GM21360 (cell line): Measurements from ENCODE around the gene BBS9.
"Not testable (repeated sequence)": the region's sequence is repeated elsewhere in the genome, so short reads cannot be mapped to it uniquely, and the experiment has no call there.

ENCODE experiments used
- ATAC-seq: cut with Tn5 transposase; IDR thresholded peaks from one replicate; pipeline ENCODE4 v1.9.1; 2021; ENCODE audit warnings: mild to moderate bottlenecking, moderate library complexity; ENCODE audit not compliant: unreplicated experiment

The BBS9 gene

DNA sequence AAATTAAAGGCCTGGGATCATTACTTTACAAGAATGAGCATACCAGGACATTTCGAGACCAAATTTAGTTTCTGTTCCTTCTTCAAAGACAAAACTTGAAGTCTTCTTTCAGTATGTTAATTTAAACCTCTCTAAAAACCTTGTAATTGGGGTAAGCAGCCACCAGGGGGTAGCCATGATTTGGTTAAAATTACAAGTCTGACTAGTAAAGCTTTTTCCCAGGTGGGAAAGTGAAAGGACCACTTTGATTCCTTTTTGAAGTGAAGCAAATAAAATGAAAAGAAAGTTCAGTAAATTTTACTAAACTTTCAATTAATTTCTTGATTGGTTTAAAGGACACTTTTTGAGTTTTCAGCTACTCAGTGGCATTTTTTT, 294.3 kb downstream of the BBS9 start:
- ATAC-seq = peak; percentile 93

- ATAC-seq = no peak
Measured at GRCh38 chr7:33425395-33425794, 296.0 kb downstream of the BBS9 start.

GRCh38 chr7:33425929-33426678, 296.7 kb downstream of the BBS9 start:
- no peak for ATAC-seq

DNA sequence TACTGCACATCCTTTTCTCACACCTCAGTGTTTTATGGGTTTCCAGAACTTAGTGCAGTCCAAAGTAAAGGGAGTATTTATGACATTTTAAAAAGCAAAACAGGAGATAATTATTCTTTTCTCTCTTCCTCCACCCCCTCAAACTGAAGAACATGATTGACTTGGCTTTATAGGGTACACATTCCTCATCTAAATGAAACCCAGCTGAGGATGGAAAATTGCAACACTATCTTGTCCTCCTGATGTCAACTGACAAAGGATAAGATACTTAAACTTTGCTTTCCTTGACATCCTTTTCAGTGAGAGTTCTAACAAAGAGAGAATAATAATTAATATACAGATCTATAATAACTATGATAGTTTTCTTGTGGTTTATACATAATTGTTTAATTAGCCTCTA, 299.1 kb downstream of the BBS9 start:
- ATAC-seq = no peak

GRCh38 chr7:33431543-33431942, 302.2 kb downstream of the BBS9 start:
- no peak for ATAC-seq

DNA sequence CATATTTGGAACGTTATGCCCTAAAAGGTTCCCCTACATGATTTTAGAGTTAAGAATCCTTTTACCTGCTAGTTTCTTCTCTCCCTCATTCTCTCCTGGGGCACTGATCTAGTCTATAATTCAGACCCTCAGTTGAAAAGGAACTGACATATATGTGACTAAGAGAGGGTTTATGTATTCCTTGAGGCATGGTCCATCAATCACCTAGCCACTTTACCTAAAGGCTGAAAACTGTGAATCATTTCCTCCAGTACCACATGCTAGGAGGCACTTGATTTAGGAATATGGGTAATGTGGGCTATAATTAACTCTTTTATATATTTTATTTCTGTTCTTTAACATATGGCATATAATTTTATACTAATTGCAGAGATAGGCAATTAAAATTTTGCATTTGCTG, 303.5 kb downstream of the BBS9 start:
- no peak for ATAC-seq

DNA sequence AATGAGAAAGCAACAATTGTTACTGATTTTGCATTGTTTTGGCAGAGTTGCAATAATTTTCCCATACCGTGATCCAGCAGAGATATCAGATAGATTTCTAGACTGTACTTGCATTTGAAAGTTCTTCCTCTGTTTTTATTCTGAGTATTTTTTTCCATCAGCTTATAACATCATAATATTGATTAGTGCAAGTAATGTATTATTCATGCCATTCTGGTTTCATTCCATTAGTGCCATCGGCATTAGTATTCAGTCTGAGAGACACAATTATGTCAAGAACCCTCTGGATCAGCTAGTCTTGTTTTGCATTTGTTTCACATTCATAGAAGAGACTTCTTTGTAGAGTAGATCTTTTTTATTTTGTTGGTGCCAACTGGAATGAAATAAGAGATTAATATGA, 304.0 kb downstream of the BBS9 start:
- no peak for ATAC-seq

- no peak for ATAC-seq
Measured at GRCh38 chr7:33444511-33444910, 315.1 kb downstream of the BBS9 start.

DNA sequence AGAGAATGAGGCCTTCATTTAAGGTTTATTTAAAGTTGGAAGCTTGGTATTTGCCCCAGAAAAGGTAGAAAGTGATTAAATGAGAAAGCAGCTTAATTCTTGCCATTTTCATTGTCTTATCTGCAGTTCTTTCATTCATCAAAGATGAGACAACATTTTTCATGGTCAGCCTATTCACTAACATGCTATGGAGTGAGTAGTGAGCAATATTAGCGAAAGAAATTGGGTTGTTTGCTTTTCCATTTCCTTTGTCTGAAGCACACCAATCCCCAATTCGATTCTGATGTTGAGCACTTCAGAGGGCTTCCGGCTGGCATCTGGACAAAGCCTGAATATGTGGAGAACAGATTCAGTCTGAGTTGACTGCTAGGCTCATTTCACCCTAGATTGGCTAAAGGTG, 317.2 kb downstream of the BBS9 start:
- ATAC-seq = no peak

GRCh38 chr7:33448035-33448434, 318.7 kb downstream of the BBS9 start:
- no peak for ATAC-seq

DNA sequence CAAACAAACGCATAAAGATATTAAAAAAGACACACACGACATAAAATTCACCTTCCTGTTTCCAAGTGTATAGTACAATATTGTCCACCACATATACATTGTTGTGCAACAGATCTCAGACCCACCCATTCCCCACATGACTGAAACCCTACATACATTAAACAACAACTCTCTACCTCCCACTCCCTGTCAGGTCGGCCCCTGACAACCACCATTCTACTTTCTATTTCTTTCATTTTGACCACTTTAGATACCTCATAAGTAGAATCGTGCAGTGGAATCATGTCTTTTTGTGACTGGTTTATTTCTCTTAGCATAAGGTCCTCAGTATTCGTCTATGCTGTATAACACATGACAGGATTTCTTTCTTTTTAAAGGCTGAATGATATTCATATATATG, 320.5 kb downstream of the BBS9 start:
- ATAC-seq = no peak

DNA sequence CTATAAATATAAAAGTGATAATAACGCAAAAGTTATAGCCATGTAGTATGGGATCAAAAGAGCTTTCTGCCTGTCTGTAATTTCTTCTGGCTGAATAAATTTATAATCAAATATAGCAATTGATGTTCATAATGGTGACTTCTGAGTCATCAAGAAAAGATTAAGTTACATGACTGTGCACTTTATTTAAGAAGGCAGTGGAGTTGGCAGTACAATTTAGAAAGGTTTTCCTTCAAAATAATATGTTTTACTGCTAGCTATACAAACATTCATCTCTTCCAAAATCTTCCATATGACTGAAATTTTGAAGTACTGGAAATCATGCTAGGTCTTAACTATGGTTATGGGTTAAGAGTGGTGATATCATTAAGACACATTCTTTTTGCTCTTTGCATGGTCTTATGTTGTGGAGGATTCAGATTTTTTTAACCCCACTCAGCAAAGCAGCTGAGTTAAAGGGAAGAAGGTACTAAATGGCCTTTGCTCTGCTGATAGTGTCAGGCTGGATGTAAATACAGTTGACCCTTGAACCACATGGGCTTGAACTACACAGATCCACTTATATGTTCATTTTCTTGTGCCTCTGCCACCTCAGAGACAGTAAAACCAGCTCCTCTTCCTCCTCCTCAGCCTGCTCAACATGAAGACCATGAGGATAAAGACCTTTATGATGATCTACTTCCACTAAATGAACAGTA, 323.6 kb downstream of the BBS9 start:
- no peak for ATAC-seq

DNA sequence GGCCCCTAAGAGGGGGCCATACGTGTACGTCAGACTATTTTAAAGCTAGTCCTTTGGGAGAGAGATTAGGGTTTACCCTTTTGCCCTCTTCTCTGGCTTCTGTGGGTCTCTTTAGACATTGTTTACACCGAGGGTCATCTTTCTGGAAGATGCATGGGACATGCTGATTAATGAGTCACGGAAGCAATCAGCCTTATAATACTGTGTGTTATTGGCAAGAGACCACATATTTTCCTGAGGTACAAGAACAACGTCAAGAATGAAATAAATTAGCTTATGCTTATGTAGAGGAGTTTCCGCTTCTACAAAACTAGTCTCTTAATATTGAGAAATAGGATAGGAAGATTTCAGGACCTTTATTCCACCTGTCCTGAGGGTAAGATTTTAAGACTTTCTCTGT, 327.7 kb downstream of the BBS9 start:
- ATAC-seq = no peak

GRCh38 chr7:33458581-33458980, 329.2 kb downstream of the BBS9 start:
- no peak for ATAC-seq

DNA sequence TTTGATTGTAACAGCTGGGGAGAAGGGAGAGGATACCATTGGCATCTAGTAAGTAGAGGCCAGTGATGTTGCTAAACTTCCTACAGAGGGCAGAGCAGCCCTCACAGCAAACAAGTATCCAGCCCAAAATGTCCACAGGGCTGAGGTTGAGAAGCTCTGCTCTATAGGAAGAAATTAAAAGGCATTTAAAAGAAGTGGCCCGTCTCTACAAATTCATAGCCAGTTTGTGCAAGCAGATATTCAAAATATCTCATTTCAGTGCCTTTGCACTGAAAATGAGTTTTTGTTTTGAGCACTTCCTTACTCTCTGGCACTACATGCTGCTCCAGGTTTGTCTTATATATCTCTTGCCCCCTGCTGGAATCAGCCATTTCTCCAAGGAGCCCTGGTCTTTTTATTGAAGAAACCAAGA, 330.0 kb downstream of the BBS9 start:
- peak; percentile 66 for ATAC-seq

DNA sequence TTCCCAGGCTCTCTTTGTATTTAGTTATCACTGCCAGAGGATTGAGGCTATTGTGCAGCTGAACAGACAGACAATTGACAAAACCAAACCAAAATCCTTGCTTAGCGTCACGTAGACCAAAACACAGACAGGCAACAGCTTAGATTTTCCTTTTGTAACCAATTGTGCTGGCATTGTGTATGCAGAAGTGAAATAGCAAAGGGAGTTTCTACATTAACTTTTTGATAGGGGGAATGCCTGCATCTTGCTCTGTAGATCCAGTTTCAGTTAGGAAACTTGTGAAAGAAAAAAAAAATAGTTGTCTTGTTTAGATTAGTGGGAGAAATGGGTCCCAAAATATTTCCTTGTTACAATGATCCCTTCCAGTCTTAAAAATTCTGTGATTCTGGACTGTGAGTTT, 333.8 kb downstream of the BBS9 start:
- no peak for ATAC-seq

- ATAC-seq = no peak
Measured at GRCh38 chr7:33466203-33466602, 336.8 kb downstream of the BBS9 start.

- peak; percentile 55 for ATAC-seq
Measured at GRCh38 chr7:33471636-33472242, 342.4 kb downstream of the BBS9 start.

- no peak for ATAC-seq
Measured at GRCh38 chr7:33472348-33473025, 343.1 kb downstream of the BBS9 start.

GRCh38 chr7:33477719-33478480, 348.5 kb downstream of the BBS9 start:
- no peak for ATAC-seq

DNA sequence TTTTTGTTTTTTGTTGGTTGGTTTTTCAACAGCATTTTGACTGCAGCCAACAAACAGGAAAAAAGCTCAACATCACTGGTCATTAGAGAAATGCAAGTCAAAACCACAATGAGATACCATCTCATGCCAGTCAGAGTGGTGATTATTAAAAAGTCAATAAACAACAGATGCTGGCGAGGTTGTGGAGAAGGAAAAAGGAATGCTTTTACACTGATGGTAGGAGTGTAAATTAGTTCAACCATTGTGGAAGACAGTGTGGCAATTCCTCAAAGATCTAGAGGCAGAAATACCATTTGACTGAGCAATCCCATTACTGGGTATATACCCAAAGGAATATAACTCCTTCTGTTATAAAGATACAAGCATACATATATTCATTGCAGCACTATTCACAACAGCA, 355.1 kb downstream of the BBS9 start:
- not testable (repeated sequence) for ATAC-seq
